ENCODE data around the gene EMC7.
A peak's percentile ranks its signal among the peaks of the same experiment; 100 is the strongest.

The EMC7 gene

GRCh38 chr15:34038023-34038870 lies 63.4 kb downstream of the EMC7 start:
- DNase-seq (ENCODE audit: low read depth), result peak; percentile 68
